ENCODE measurements around the gene EIF4G3.

Gene EIF4G3

DNA sequence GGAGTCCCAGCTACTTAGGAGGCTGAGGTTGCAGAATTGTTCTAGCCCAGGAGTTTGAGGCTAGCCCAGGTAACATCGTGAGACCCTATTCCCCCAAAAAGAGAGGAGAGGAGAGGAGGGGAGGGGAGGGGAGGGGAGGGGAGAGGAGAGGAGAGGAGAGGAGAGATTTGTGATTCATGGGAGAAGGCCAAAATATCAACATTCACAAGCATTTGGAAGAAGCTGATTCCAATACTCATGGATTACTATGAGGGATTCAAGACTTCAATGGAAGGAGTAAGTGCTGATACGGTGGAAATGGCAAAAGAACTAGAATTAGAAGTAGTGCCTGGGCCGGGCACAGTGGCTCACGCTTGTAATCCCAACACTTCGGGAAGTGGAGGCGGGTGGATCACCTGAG is 187.8 kb downstream of the EIF4G3 start:
- no peak for DNase-seq (ENCODE audit: low read depth)

DNA sequence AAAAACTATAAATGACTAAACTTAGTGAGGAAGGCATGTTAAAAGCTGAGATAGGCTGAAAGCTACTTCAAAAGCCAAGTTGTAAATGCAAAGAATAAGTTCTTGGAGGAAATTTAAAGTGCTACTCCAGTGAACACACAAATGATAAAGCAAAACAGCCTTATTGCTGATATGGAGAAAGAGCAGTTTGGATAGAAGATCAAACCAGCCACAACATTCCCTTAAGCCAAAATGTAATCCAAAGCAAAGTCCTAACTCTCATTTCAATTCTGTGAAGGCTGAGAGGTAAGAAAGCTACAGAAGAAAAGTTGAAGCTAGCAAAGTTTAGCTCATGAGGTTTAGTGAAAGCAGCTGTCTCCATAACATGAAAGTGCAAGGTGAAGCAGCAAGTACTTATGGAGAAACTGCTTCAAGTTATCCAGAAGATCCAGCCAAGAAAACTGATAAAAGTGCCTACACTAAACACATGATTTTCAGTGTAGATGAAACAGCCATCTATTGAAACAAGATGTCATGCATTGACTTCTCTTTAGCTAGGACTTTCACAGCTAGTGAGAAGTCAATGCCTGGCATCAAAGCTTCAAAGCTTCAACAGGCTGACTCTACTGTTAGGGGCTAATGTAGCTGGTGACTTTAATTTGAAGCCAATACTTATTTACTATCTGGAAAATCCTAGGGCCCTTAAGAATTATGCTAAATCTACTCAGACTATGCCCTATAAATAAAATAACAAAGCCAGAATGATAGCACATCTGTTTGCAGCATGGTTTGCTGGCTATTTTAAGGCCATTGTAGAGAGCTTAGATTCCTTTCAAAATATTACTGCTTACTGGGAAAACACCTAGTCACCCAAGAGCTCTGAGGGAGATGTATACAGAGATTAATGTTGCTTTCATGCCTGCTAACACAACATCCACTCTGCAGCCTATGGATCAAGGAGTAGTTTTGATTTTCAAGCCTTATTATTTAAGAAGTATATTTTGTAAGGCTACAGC is 188.6 kb downstream of the EIF4G3 start:
- DNase-seq (ENCODE audit: low read depth): no peak

DNA sequence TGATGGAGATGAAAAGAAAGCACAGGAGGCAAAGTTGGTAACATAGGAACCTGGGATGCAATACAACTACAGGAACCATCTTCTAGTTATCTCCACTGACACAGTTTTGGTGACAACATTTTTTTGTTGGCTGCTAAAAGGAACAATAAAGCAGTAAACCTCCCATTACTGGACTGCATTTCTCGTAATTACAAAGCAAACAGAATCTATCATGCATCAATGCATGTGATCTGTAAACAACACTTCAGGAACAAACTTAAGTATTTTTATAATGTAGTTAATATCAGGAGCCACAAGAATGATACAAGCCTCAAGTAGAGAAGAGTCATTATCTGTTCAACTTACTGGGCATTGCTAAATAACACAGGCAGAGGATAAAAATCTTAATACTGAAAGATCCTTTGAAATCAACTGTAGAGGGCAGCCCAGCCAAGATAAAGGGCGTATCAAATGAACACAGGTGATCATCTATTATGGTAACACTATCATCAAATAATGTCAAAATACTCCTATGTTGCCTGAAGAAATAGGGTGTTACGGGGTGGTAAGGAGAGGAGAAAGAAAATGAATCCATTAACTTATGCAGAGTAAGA is 193.3 kb downstream of the EIF4G3 start:
- DNase-seq (ENCODE audit: low read depth): no peak

DNA sequence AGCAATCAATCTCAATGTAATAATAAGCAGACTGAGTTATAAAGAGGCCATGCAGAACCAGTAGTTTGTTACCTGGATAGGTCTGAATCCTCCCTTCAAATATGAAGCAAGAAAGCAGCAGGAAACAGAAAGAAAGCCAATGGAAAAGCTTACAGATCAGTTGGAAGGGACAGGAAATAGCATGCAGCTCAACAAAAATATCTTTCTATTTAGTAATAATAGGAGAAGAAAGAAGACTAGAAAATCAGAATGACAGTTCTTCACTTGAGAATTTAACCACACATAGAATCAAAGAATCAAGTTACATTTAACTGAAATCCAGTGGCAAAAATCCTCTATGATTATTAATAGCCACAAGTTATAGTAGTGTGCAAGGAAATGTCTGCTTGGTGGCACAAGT is 194.4 kb downstream of the EIF4G3 start:
- DNase-seq (ENCODE audit: low read depth): no peak

DNA sequence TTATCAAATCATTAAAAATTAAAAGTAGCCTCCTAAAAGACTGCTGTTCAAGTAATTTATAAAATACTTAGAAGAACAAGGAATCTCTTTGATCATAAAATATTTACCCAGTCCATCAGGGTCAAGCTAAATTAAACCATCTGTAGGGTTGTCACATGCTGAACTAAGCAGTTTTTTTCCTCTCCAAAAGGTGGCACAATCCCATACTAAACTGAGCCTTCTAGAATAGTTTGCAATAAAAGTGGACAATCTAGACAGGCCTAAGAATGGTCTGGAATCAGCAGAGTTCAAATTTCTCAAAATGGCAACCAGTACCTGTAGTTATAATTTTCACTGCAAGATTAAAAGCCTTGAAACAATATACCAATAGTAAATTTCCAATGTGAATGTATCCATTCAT is 194.8 kb downstream of the EIF4G3 start:
- DNase-seq (ENCODE audit: low read depth): no peak

DNA sequence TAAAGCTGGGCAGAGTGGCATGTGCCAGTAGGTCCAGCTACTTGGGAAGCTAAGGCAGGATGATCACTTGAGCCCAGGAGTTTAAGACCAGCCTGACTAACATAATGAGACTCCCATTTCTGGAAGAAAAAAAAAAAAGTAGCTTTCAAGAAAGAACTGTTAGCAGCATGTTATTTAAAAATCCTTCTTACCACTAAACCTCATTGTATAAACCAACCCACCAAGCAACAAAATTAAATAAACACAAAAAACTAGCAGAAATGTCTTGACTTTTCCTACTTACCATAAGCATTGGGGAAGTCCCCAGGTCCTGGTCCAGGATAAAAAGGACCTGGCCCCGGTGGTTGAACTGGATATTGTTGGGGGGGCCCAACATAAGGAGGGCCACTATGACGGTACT is 196.6 kb downstream of the EIF4G3 start:
- DNase-seq (ENCODE audit: low read depth): no peak

DNA sequence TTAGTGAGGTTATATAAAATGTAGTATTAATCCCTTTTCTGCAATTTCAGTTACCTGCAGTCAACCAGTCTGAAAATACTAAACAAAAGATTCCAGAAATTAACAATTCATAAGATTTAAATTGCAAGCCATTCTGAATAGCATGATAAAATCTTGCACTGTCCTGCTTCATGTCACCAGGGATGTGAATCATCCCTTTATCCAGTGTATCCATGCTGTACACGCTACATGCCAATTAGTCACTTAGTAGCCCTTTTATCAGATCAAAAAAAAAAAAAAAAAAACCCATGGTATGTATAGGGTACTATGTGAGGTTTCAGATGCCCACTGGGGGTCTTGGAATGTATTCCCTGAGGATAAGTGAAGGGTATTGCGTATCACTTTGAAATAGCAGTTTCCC is 198.3 kb downstream of the EIF4G3 start:
- DNase-seq (ENCODE audit: low read depth): no peak

- no peak for DNase-seq (ENCODE audit: low read depth)
Measured at GRCh38 chr1:20975668-20976067, 201.0 kb downstream of the EIF4G3 start.

DNA sequence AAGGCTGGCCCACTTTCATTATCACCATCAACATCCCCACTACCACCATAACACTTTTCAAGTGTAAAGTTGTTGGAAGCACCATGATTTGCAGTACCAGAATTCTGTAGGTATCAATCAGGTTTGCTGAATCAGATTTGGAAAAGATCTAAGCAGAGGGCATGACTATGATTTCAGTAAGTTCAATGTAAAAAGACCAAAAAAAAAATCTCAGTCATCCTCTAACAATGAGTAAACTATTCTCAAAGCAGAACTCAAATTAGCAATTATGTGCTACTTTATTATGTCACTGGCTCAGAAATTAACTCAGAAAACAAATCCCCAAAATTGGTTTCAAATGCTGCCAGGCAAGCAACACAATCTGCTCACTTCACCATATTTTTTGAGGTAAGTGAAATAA is 201.7 kb downstream of the EIF4G3 start:
- no peak for DNase-seq (ENCODE audit: low read depth)

DNA sequence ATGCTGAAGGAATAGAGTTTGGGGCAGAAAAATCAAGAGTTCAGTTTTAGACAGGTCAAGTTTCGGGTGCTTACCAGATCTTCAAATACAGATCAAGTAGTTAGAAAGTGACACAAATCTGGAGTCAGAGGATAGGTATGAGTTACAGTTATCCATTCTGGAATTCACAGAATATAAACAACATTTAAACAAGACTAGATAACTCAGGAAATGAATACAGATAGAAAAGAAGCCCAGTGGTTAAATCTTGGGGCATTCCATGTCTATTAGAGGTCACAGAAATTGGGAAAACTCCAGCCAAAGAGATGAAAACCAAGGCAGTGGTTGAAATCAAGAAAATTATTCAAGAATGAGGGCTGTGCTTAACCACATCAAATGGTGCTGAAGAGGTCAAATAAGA is 202.6 kb downstream of the EIF4G3 start:
- DNase-seq (ENCODE audit: low read depth): no peak

GRCh38 chr1:20972855-20973254 is 203.8 kb downstream of the EIF4G3 start:
- DNase-seq (ENCODE audit: low read depth): no peak

GRCh38 chr1:20964540-20965484 is 211.9 kb downstream of the EIF4G3 start:
- DNase-seq (ENCODE audit: low read depth): no peak

- no peak for DNase-seq (ENCODE audit: low read depth)
Measured at GRCh38 chr1:20962576-20963258, 214.0 kb downstream of the EIF4G3 start.

DNA sequence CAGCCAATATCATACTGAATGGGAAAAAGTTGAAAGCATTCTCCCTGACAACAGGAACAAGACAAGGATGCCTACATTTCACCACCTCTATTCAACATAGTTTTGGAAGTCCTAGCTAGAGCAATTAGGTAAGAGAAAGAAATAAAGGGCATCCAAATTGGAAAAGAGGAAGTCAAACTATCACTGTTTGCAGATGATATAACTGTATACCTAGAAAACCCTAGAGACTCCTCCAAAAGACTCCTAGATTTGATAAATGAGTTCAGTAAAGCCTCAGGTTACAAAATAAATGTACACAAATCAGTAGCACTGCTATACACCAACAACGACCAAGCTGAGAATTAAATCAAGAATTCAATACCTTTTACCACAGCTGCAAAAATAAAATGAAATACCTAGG is 218.3 kb downstream of the EIF4G3 start:
- no peak for DNase-seq (ENCODE audit: low read depth)

- DNase-seq (ENCODE audit: low read depth): no peak
Measured at GRCh38 chr1:20956272-20956671, 220.4 kb downstream of the EIF4G3 start.

DNA sequence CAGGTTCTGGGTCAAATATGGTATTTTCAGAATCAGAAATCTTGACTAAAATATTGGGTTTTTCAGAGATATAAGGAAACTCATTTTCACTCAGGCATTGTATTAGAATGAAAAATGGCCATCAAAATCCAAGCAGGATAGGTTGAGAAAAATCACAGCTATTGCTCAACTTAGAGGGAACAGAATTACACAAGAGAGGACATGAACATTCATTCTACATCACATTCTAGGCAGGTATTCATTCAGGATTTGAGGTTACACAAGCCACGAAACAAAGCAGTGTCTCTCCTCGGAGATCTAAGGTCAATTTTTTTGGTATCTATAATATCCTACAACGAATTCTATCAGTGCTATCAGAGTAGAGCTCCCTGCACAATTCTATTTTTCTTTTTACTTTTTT is 226.0 kb downstream of the EIF4G3 start:
- no peak for DNase-seq (ENCODE audit: low read depth)

DNA sequence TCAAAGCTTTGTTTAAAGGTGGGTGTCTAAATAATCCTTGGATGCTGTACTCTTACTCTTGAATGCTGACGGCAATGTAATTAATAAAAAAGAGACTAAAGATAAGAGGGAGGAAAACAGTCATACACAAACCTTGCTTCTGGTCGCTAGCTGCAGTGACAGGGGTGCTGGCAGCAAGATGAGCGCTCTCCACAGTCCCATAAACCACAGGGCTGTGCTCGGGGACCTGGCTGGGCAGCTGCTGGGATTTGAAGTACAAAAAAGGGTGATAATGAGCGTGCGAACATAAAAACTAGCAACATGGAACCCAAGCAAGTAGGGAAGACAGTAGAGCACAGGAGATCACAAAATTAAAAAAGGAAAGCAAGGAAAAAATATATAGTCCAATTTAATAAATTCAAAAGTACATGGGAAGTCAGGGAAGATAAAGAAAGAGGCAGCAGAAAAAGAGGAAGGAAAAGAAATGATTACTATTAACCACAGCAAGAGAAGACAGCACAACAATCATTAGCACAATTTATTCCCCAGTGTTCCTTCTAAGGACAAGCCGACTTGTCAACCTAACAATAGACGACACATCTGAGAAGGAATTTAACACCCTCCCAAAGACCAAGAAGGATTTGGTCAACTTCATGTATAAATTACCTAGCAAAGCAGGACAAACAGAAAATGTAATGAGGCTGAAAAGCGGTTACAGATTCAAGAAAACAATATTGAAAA is 226.7 kb downstream of the EIF4G3 start:
- no peak for DNase-seq (ENCODE audit: low read depth)

DNA sequence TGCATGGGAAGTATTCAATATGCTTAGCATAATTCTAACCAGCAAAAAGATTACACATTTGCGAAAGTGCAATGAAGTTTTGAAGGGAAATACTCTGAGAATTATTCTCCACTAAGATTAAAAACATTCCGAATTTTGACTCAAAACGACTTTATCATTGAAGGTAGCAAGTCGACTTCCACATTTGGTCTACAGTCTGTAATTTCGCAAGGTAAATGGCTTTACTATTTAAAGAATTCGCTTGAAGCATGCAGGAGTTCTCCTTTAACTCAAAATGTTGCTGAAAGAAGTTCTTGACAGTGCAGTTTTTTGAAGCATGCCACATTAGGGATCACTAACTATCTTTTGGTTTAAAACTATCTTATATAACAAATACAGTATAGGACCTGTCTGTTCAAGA is 228.6 kb downstream of the EIF4G3 start:
- DNase-seq (ENCODE audit: low read depth): no peak

DNA sequence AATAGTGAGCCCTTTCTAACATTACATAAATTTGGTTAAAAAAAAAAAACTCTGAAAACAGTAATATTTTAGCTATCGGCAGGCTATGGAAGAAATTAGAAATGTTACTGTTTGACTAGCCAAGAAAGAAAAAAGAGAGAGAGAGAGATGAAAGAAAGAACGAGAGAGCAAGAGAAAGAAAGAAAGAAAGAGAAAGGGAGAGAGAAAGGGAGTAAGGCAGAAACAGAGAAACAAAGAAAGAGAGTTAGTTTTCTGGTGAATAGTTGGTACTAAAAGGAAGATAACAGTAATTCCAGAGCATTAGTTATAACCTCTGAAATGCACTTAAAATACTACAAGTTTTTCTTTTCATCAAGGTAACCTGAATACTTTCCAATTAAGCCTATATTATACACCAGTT is 229.3 kb downstream of the EIF4G3 start:
- DNase-seq (ENCODE audit: low read depth): no peak

DNA sequence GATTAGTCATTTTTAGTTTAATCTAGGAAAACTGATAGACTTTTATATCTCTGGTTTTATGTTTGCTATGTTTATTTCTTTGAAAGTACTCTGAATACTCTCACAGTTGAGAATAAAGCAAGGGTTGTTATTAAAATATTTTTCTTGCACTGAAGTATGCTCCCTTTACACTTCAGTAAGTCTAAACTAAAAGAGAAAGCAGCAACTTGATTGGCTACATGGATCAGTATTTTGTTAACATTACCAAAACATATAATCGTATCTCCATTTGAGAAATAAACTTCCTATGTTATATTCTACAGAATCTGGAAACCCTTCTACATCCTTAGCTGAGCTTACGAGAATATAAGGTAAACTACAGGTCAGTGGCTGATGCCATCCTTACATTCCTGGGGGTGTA is 240.1 kb downstream of the EIF4G3 start:
- DNase-seq (ENCODE audit: low read depth): no peak

- DNase-seq (ENCODE audit: low read depth): no peak
Measured at GRCh38 chr1:20936216-20936615, 240.5 kb downstream of the EIF4G3 start.
